H9 (cell line): ENCODE measurements around the gene LPP. TPM values are rescaled to one million over a fixed set of nuclear protein-coding genes. Genes with fewer than 3 reads are reported as not detected.

ENCODE experiments used
- DNase-seq: peaks from one replicate; pipeline ENCODE4 v3.0.0-alpha.2; 2017
- H2AFZ ChIP-seq: one replicate; pipeline ENCODE4 v1.6.1; 2013; ENCODE audit warnings: mild to moderate bottlenecking, low read length, control low read depth, moderate library complexity
- H2AK5ac ChIP-seq: 2 replicates; pipeline ENCODE4 v1.6.1; 2013; ENCODE audit warnings: low read length, control low read depth, mixed read lengths; ENCODE audit not compliant: insufficient read length
- H2BK120ac ChIP-seq: one replicate; pipeline ENCODE4 v1.6.1; 2013; ENCODE audit warnings: low read depth, mild to moderate bottlenecking, low read length, control low read depth, inconsistent platforms; ENCODE audit not compliant: poor library complexity, severe bottlenecking
- H2BK12ac ChIP-seq: 2 replicates; pipeline ENCODE4 v1.6.1; 2013; ENCODE audit warnings: low read length, control low read depth, mixed read lengths, low read depth; ENCODE audit not compliant: insufficient read length
- H2BK15ac ChIP-seq: 2 replicates; pipeline ENCODE4 v1.6.1; 2013; ENCODE audit warnings: low read depth, low read length, control low read depth
- H2BK20ac ChIP-seq: one replicate; pipeline ENCODE4 v1.6.1; 2013; ENCODE audit warnings: low read depth, mild to moderate bottlenecking, low read length, control low read depth, inconsistent platforms; ENCODE audit not compliant: poor library complexity, severe bottlenecking
- H2BK5ac ChIP-seq: 2 replicates; pipeline ENCODE4 v1.6.1; 2013; ENCODE audit warnings: low read length, control low read depth, mixed read lengths; ENCODE audit not compliant: insufficient read length
- H3K14ac ChIP-seq: 2 replicates; pipeline ENCODE4 v1.6.1; 2013; ENCODE audit warnings: low read length, control low read depth; ENCODE audit not compliant: insufficient read depth
- H3K18ac ChIP-seq: 2 replicates; pipeline ENCODE4 v1.6.1; 2013; ENCODE audit warnings: low read depth, mild to moderate bottlenecking, mixed read lengths, low read length, control low read depth; ENCODE audit not compliant: insufficient read length
- H3K23ac ChIP-seq: 2 replicates; pipeline ENCODE4 v1.6.1; 2013; ENCODE audit warnings: low read length, control low read depth, mixed read lengths, low read depth; ENCODE audit not compliant: insufficient read length
- H3K23me2 ChIP-seq: 2 replicates; pipeline ENCODE4 v1.6.1; 2013; ENCODE audit warnings: low read depth, mild to moderate bottlenecking, mixed read lengths, low read length, control low read depth; ENCODE audit not compliant: insufficient read length, poor library complexity, severe bottlenecking
- H3K27ac ChIP-seq: 2 replicates; pipeline ENCODE4 v1.5.1; 2013; ENCODE audit warnings: low read length, control low read depth, mixed read lengths, low read depth; ENCODE audit not compliant: insufficient read length
- H3K27me3 ChIP-seq: 2 replicates; pipeline ENCODE4 v1.6.1; 2013; ENCODE audit warnings: low read length, control low read depth, inconsistent platforms; ENCODE audit not compliant: insufficient read depth
- H3K4ac ChIP-seq: 2 replicates; pipeline ENCODE4 v1.6.1; 2013; ENCODE audit warnings: low read depth, mild to moderate bottlenecking, control low read depth, inconsistent platforms, low read length, moderate library complexity
- H3K4me1 ChIP-seq: 2 replicates; pipeline ENCODE4 v1.6.1; 2013; ENCODE audit warnings: low read length, control low read depth, inconsistent platforms; ENCODE audit not compliant: insufficient read depth
- H3K4me2 ChIP-seq: 2 replicates; pipeline ENCODE4 v1.6.1; 2013; ENCODE audit warnings: low read length, control low read depth, mixed read lengths; ENCODE audit not compliant: insufficient read length, insufficient read depth
- H3K56ac ChIP-seq: 2 replicates; pipeline ENCODE4 v1.6.1; 2013; ENCODE audit warnings: low read depth, mild to moderate bottlenecking, mixed read lengths, low read length, control low read depth; ENCODE audit not compliant: insufficient read length
- H3K79me1 ChIP-seq: 2 replicates; pipeline ENCODE4 v1.6.1; 2013; ENCODE audit warnings: low read depth, mild to moderate bottlenecking, moderate library complexity, low read length, control low read depth, inconsistent platforms; ENCODE audit not compliant: insufficient read depth, poor library complexity, severe bottlenecking
- H3K79me2 ChIP-seq: 2 replicates; pipeline ENCODE4 v1.6.1; 2013; ENCODE audit warnings: low read length, control low read depth, inconsistent platforms; ENCODE audit not compliant: insufficient read depth
- H3K9ac ChIP-seq: 2 replicates; pipeline ENCODE4 v1.6.1; 2013; ENCODE audit warnings: low read length, control low read depth, mixed read lengths; ENCODE audit not compliant: insufficient read length; ENCODE audit errors: extremely low read depth
- H3K9me3 ChIP-seq: one replicate; pipeline ENCODE4 v1.6.1; 2013; ENCODE audit warnings: low read depth, low read length, inconsistent platforms; ENCODE audit not compliant: control insufficient read depth
- H3T11ph ChIP-seq: one replicate; pipeline ENCODE4 v1.6.1; 2013; ENCODE audit warnings: mild to moderate bottlenecking, low read length, control low read depth, inconsistent platforms
- H4K20me1 ChIP-seq: one replicate; pipeline ENCODE4 v1.6.1; 2013; ENCODE audit not compliant: control insufficient read depth, insufficient read length, insufficient read depth
- H4K5ac ChIP-seq: 2 replicates; pipeline ENCODE4 v1.6.1; 2013; ENCODE audit warnings: low read depth, mild to moderate bottlenecking, mixed read lengths, low read length, control low read depth; ENCODE audit not compliant: insufficient read length
- H4K8ac ChIP-seq: replicated peaks from 2 replicates; pipeline ENCODE4 v1.6.1; 2013; ENCODE audit warnings: low read length, control low read depth, mixed read lengths, low read depth; ENCODE audit not compliant: insufficient read length
- H4K91ac ChIP-seq: 2 replicates; pipeline ENCODE4 v1.6.1; 2013; ENCODE audit warnings: low read depth, mild to moderate bottlenecking, moderate library complexity, mixed read lengths, low read length, control low read depth; ENCODE audit not compliant: insufficient read length
- H3K27ac Mint-ChIP-seq, 3 experiments: 2 replicates in 2 of 3; 3 replicates in 1 of 3; pipeline ENCODE4 v1.8.0; 2020 to 2021; ENCODE audit warnings: mixed read lengths in 3 of 3, mild to moderate bottlenecking in 1 of 3, moderate library complexity in 1 of 3
- H3K27me3 Mint-ChIP-seq: 2 replicates; pipeline ENCODE4 v1.8.0; 2021; ENCODE audit warnings: low read depth, mild to moderate bottlenecking, moderate library complexity, mixed read lengths
- H3K36me3 Mint-ChIP-seq, 3 experiments: 2 replicates in 2 of 3; 3 replicates in 1 of 3; pipeline ENCODE4 v1.8.0; 2020 to 2021; ENCODE audit warnings: low read depth in 3 of 3, mixed read lengths in 3 of 3; ENCODE audit not compliant: insufficient read depth in 1 of 3
- H3K4me1 Mint-ChIP-seq, 2 experiments: 2 replicates each; pipeline ENCODE4 v1.8.0; 2020; ENCODE audit warnings: mixed read lengths in 2 of 2
- H3K4me3 Mint-ChIP-seq, 2 experiments: 2 replicates in 1 of 2; 3 replicates in 1 of 2; pipeline ENCODE4 v1.8.0; 2020 to 2021; ENCODE audit warnings: mild to moderate bottlenecking in 2 of 2, mixed read lengths in 2 of 2, moderate library complexity in 1 of 2
- H3K9me3 Mint-ChIP-seq, 2 experiments: 2 replicates in 1 of 2; 3 replicates in 1 of 2; pipeline ENCODE4 v1.8.0; 2020; ENCODE audit warnings: mild to moderate bottlenecking in 2 of 2, mixed read lengths in 2 of 2, moderate library complexity in 1 of 2
- CTCF ChIP-seq: fragments of 200-600 bp; sonication (generic); conservative IDR thresholded peaks from 3 replicates; pipeline ENCODE4 v1.8.0; 2021; ENCODE audit warnings: antibody characterized with exemption, mild to moderate bottlenecking
- WGBS: extraction: QIAGEN DNeasy Blood & Tissue Kit; methylation state at CpG from one replicate; pipeline ENCODE4 v1.1.7; 2013; ENCODE audit warnings: missing lambda C conversion rate, low lambda C conversion rate, mixed read lengths; ENCODE audit not compliant: insufficient read length; ENCODE audit errors: extremely low coverage; 5-methylcytosine and 5-hydroxymethylcytosine counted together
- total RNA-seq: library from RNA; stranded (reverse); gene quantifications from 2 replicates; pipeline ENCODE4 v1.2.1, GENCODE V29; 2021

The LPP gene
- total RNA-seq, 1 experiment from 2014 or later, result 64.6 TPM

GRCh38 chr3:188749830-188750229, 595.9 kb downstream of the LPP start:
- no peaks in the 10 kb centered on the region for H3K27me3 Mint-ChIP-seq
- H3K4me1 Mint-ChIP-seq, result no peaks in the 10 kb centered on the region
- no peak overlapping the region for H4K8ac ChIP-seq
- no peak overlapping the region for H3K56ac ChIP-seq
- H3K4me3 Mint-ChIP-seq, result no peak overlapping the region
- no peak overlapping the region for H3K27ac Mint-ChIP-seq
- H2BK120ac ChIP-seq, result no peak overlapping the region
- no peak overlapping the region for H2BK15ac ChIP-seq
- H2AFZ ChIP-seq, result no peak overlapping the region
- no peaks in the 10 kb centered on the region for H3K23me2 ChIP-seq
- H3K14ac ChIP-seq, result no peak overlapping the region
- H3K9me3 Mint-ChIP-seq, result no peaks in the 10 kb centered on the region
- H3K4me1 ChIP-seq, result no peaks in the 10 kb centered on the region
- no peak for TF ChIP-seq CTCF
- no peak overlapping the region for H3K23ac ChIP-seq
- H2BK12ac ChIP-seq, result no peak overlapping the region
- H3K36me3 Mint-ChIP-seq, result peaks cover 0 to 2% (median 0%) of the 10 kb centered on the region in 3 experiments; a peak in 2 of 7 replicates
- H3K9ac ChIP-seq, result no peak overlapping the region
- H3K79me2 ChIP-seq, result no peaks in the 10 kb centered on the region
- no CpG with 5 or more reads among the region's 4 CpGs for WGBS
- H4K91ac ChIP-seq, result no peak overlapping the region
- no peak overlapping the region for H3K4me2 ChIP-seq
- no peaks in the 10 kb centered on the region for H3K9me3 ChIP-seq
- DNase-seq, result no peak
- H3T11ph ChIP-seq, result no peak overlapping the region
- no peak overlapping the region for H3K18ac ChIP-seq
- no peak overlapping the region for H4K5ac ChIP-seq
- H3K27me3 ChIP-seq, result no peaks in the 10 kb centered on the region
- H2BK5ac ChIP-seq, result no peak overlapping the region
- no peak overlapping the region for H2BK20ac ChIP-seq
- H4K20me1 ChIP-seq, result no peaks in the 10 kb centered on the region
- no peaks in the 10 kb centered on the region for H3K79me1 ChIP-seq
- H2AK5ac ChIP-seq, result no peak overlapping the region
- H3K27ac ChIP-seq, result no peak overlapping the region
- no peak overlapping the region for H3K4ac ChIP-seq
